Panc1 (cell line): ENCODE data around the gene NUDT3. TPM values are rescaled to one million over a fixed set of nuclear protein-coding genes. Genes with fewer than 3 reads are reported as not detected.
A peak's percentile ranks its signal among the peaks of the same experiment; 100 is the strongest.

ENCODE experiments used
- ATAC-seq: fragments of 200-7000 bp; cut with Tn5 transposase; 2 replicates; pipeline ENCODE4 v1.9.1; 2020; ENCODE audit warnings: mild to moderate bottlenecking, moderate library complexity
- BruUV-seq: library from RNA; stranded (reverse); fragments of 400-500 nt; replicated peaks from 2 replicates; lab custom pipeline; 2021; lab: Mats Ljungman, UMichigan
- CTCF ChIA-PET: fragments of 300-600 bp; sonication (Branson Sonifier 250); formaldehyde crosslinking; loops from one replicate; lab custom pipeline; 2022; ENCODE audit warnings: antibody characterized with exemption; lab: Charles Lee
- POLR2A ChIA-PET: fragments of 300-600 bp; sonication (Branson Sonifier 250); formaldehyde crosslinking; loops from one replicate; lab custom pipeline; 2022; ENCODE audit warnings: antibody characterized with exemption; lab: Charles Lee
- DNase-seq: peaks from one replicate; pipeline ENCODE4 v3.0.0-alpha.2; 2010; ENCODE audit warnings: low read depth, low spot score
- H3K27ac ChIP-seq: 2 replicates; pipeline ENCODE4 v1.5.1; 2011; ENCODE audit warnings: mild to moderate bottlenecking, low read length, inconsistent platforms
- H3K27me3 ChIP-seq: fragments of 200-500 bp; sonication (Bioruptor generic); 2 replicates; pipeline ENCODE4 v1.6.0; 2014; ENCODE audit warnings: low read length, inconsistent platforms; ENCODE audit not compliant: control insufficient read depth, insufficient read depth
- H3K36me3 ChIP-seq: fragments of 200-500 bp; sonication (Bioruptor generic); 2 replicates; pipeline ENCODE4 v1.5.1; 2014; ENCODE audit warnings: inconsistent platforms, mild to moderate bottlenecking, low read length, moderate library complexity; ENCODE audit not compliant: control insufficient read depth, insufficient read depth
- H3K4me1 ChIP-seq: 2 replicates; pipeline ENCODE4 v1.5.1; 2011; ENCODE audit warnings: inconsistent platforms, mild to moderate bottlenecking, low read length, moderate library complexity; ENCODE audit not compliant: control insufficient read depth, insufficient read depth
- H3K4me3 ChIP-seq, 2 experiments: 2 replicates each; pipeline ENCODE4 v1.5.1; 2011 to 2012; ENCODE audit warnings: low read depth in 2 of 2, low read length in 2 of 2, mild to moderate bottlenecking in 2 of 2, inconsistent platforms in 1 of 2, moderate library complexity in 1 of 2
- H3K9me3 ChIP-seq: fragments of 200-500 bp; sonication (Bioruptor generic); 2 replicates; pipeline ENCODE4 v1.5.1; 2014; ENCODE audit warnings: low read depth, mild to moderate bottlenecking, inconsistent platforms, low read length, moderate library complexity; ENCODE audit not compliant: control insufficient read depth, insufficient read depth
- POLR2AphosphoS5 ChIP-seq: IDR thresholded peaks from 2 replicates; pipeline ENCODE4 v1.6.1; 2012; ENCODE audit warnings: mild to moderate bottlenecking, low read depth, low read length, moderate library complexity
- REST ChIP-seq, 2 experiments: IDR thresholded peaks; 2 replicates each; pipeline ENCODE4 v1.6.1; 2011 to 2012; ENCODE audit warnings: low read depth in 2 of 2, control low read depth in 1 of 2, low read length in 1 of 2, mild to moderate bottlenecking in 1 of 2, moderate library complexity in 1 of 2; ENCODE audit not compliant: insufficient read depth in 1 of 2
- SIN3A ChIP-seq: IDR thresholded peaks from 2 replicates; pipeline ENCODE4 v1.6.1; 2012; ENCODE audit warnings: low read depth, mild to moderate bottlenecking, low read length, moderate library complexity, borderline replicate concordance; ENCODE audit not compliant: insufficient read depth
- TCF7L2 ChIP-seq: IDR thresholded peaks from 2 replicates; pipeline ENCODE4 v1.6.1; 2011; ENCODE audit warnings: mild to moderate bottlenecking, low read depth, low read length, inconsistent platforms
- in situ Hi-C: cut with HindIII; loops from 2 replicates; pipeline ENCODE4 v1.10.0; 2016; ENCODE audit warnings: low sequenced_read_pairs, low pct_unique_long_range_greater_than_20kb
- intact Hi-C: fragments of 100-400 bp; cut with micrococcal nuclease; formaldehyde crosslinking; loops from one replicate; pipeline ENCODE4 v1.10.0; 2022; ENCODE audit not compliant: unreplicated experiment
- total RNA-seq: library from RNA; stranded (reverse); gene quantifications from one replicate; pipeline ENCODE4 v1.2.1, GENCODE V29; 2021; ENCODE audit not compliant: unreplicated experiment
- TF ChIP-seq, protein P1 (sequence below): fragments of 450-650 bp; IDR thresholded peaks from 2 replicates; pipeline ENCODE4 v1.5.1; 2017; ENCODE audit warnings: mild to moderate bottlenecking

Gene NUDT3
- total RNA-seq, 1 experiment from 2014 or later = 25.9 TPM

DNA sequence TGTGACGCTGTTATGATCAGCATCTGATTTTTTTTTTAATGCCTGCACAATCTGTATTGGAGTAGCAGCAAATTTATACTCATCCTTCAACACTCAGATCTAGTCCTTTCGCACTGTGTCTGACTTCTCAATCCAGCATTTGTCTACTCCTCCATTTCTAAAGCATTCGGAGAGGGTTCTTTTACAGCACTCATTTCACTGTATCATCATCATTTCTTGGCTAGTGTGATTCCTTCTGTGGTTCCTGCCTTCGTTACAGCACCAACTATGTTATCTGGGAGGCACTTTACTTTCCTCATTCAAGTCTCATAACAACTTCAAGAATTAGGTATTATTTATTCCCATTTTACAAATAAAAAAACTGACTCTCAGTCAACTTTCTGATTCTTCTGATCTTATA, 18.0 kb downstream of the NUDT3 start:
- Histone ChIP-seq H3K36me3 (no peaks in the 10 kb centered on the region), H3K4me1 (no peaks in the 10 kb centered on the region), H3K27me3 (no peaks in the 10 kb centered on the region), H3K9me3 (no peaks in the 10 kb centered on the region), H3K27ac (no peak overlapping the region), H3K4me3 (no peak overlapping the region)
- intact Hi-C loops = no loop called here
- ChIA-PET CTCF (interaction anchor here (0.6 kb wide), 1 partner anchor 13 kb away, joined by 4 read pairs; no protein-coding TSS in a partner anchor), POLR2A (no interaction called here)
- TF ChIP-seq POLR2AphosphoS5 = no peak
- TF ChIP-seq SIN3A = no peak
- TF ChIP-seq TCF7L2 = no peak
- TF ChIP-seq, protein P1, sequence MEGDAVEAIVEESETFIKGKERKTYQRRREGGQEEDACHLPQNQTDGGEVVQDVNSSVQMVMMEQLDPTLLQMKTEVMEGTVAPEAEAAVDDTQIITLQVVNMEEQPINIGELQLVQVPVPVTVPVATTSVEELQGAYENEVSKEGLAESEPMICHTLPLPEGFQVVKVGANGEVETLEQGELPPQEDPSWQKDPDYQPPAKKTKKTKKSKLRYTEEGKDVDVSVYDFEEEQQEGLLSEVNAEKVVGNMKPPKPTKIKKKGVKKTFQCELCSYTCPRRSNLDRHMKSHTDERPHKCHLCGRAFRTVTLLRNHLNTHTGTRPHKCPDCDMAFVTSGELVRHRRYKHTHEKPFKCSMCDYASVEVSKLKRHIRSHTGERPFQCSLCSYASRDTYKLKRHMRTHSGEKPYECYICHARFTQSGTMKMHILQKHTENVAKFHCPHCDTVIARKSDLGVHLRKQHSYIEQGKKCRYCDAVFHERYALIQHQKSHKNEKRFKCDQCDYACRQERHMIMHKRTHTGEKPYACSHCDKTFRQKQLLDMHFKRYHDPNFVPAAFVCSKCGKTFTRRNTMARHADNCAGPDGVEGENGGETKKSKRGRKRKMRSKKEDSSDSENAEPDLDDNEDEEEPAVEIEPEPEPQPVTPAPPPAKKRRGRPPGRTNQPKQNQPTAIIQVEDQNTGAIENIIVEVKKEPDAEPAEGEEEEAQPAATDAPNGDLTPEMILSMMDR = no peak
- TF ChIP-seq REST (IDR thresholded peaks at IDR 0.05; ENCODE audit: insufficient read depth in 1 of 2, low read depth in 2 of 2, low read length in 1 of 2) = no peak
- DNase-seq = no peak
- TSS peak; percentile 43 for BruUV-seq
- no peak for ATAC-seq
- in situ Hi-C loops = no loop called here

DNA sequence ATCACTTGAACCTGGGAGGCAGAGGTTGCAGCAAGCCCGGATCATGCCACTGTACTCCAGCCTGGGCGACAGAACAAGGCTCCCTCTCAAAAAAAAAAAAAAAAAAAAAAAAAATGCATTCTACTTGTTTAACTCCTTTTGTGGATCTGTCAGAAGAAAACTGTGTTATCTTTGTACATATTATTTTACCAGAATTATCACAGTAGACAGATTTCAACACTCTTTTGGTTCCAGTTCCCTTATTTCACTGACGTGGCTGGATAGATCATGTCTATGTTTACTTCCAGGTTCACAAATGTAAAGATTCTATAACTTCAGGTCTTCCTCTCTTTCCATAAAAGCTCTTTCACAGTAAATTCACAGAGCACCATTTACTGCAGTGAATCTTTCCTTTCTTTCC, 18.4 kb downstream of the NUDT3 start:
- intact Hi-C loops (no loop called here), in situ Hi-C loops (no loop called here)
- Histone ChIP-seq H3K27ac (no peak overlapping the region), H3K27me3 (no peaks in the 10 kb centered on the region), H3K9me3 (no peaks in the 10 kb centered on the region), H3K4me1 (no peaks in the 10 kb centered on the region), H3K4me3 (no peak overlapping the region), H3K36me3 (no peaks in the 10 kb centered on the region)
- ChIA-PET POLR2A (no interaction called here), CTCF (interaction anchor here (0.6 kb wide), 1 partner anchor 13 kb away, joined by 4 read pairs; no protein-coding TSS in a partner anchor)
- BruUV-seq = no TSS peak
- TF ChIP-seq TCF7L2 = no peak
- no peak for TF ChIP-seq REST (IDR thresholded peaks at IDR 0.05; ENCODE audit: insufficient read depth in 1 of 2, low read depth in 2 of 2, low read length in 1 of 2)
- TF ChIP-seq POLR2AphosphoS5 = no peak
- TF ChIP-seq, protein P1 = no peak
- TF ChIP-seq SIN3A = no peak
- DNase-seq (no peak), ATAC-seq (no peak)
